Transverse colon (tissue), 4 donors: Measurements from ENCODE around the gene KLK6. TPM values are rescaled to one million over a fixed set of nuclear protein-coding genes. Genes with fewer than 3 reads are reported as not detected.

Experiments used
- DNase-seq: peaks from one replicate; pipeline ENCODE4 v3.0.0-alpha.2; 2019
- H3K27ac ChIP-seq, 4 donors: fragments of 200-600 bp; sonication (generic); 2 replicates each; pipeline ENCODE4 v1.5.1; 2016 to 2018; ENCODE audit warnings: inconsistent platforms in 4 of 4
- H3K27me3 ChIP-seq: fragments of 200-600 bp; sonication (generic); 2 replicates; pipeline ENCODE4 v1.5.1; 2017; ENCODE audit warnings: inconsistent platforms
- H3K36me3 ChIP-seq, 4 donors: fragments of 200-600 bp; sonication (generic); 2 replicates each; pipeline ENCODE4 v1.5.1; 2017 to 2019; ENCODE audit warnings: inconsistent platforms in 4 of 4
- H3K4me1 ChIP-seq, 4 donors: fragments of 200-600 bp; sonication (generic); 2 replicates each; pipeline ENCODE4 v1.5.1; 2017 to 2020; ENCODE audit warnings: inconsistent platforms in 4 of 4
- H3K4me3 ChIP-seq, 4 donors: fragments of 200-600 bp; sonication (generic); 1 replicate in 1 of 4; 2 replicates in 3 of 4; pipeline versions ENCODE4 v1.5.1 to v1.6.1; 2017 to 2019; ENCODE audit warnings: inconsistent platforms in 4 of 4
- H3K9me3 ChIP-seq, 2 donors: fragments of 200-600 bp; sonication (generic); 2 replicates each; pipeline ENCODE4 v1.5.1; 2017 to 2019; ENCODE audit warnings: inconsistent platforms in 2 of 2
- EP300 ChIP-seq: sonication (generic); formaldehyde crosslinking; IDR thresholded peaks from one replicate; pipeline ENCODE4 v1.6.1; 2017; ENCODE audit warnings: antibody characterized with exemption, low read depth
- POLR2A ChIP-seq: fragments of 450-650 bp; IDR thresholded peaks from one replicate; pipeline ENCODE4 v1.6.1; 2016; ENCODE audit warnings: antibody characterized with exemption, mild to moderate bottlenecking, moderate library complexity
- POLR2AphosphoS5 ChIP-seq, 3 donors: sonication (generic); formaldehyde crosslinking; IDR thresholded peaks; one replicate each; pipeline ENCODE4 v1.6.1; 2016; ENCODE audit warnings: antibody characterized with exemption in 3 of 3
- WGBS, 2 donors: methylation state at CpG; one replicate each; pipeline ENCODE4 v1.1.5; 2018; ENCODE audit warnings: low coverage in 1 of 2; 5-methylcytosine and 5-hydroxymethylcytosine counted together
- in situ Hi-C, 4 donors: fragments of 200-750 bp; cut with MboI; loops; one replicate each; pipeline versions ENCODE4 v1.15.0 to v1.15.1; 2017; ENCODE audit warnings: low sequenced_read_pairs in 3 of 4, low pct_ligation_motif_present in 1 of 4, low pct_unique_long_range_greater_than_20kb in 1 of 4
- intact Hi-C: fragments of 100-400 bp; cut with DNase I; formaldehyde crosslinking; loops from one replicate; pipeline ENCODE4 v1.15.1; 2023; ENCODE audit warnings: low total_unique reads
- total RNA-seq, 4 donors: library from RNA; depleted of rRNA; stranded (reverse); fragments of >200 nt; gene quantifications; one replicate each; pipeline ENCODE4 v1.1.0, GENCODE V29; 2016
- TF ChIP-seq, protein P1 (sequence below), 5 experiments: fragments of 200-600 bp in 3 of 5; fragments of 450-650 bp in 2 of 5; sonication (generic) in 3 of 5; IDR thresholded peaks; 1 replicate in 2 of 5; 2 replicates in 3 of 5; pipeline ENCODE4 v1.5.1; 2016 to 2017; ENCODE audit warnings: antibody characterized with exemption in 5 of 5, inconsistent platforms in 3 of 5, mild to moderate bottlenecking in 2 of 5, moderate library complexity in 1 of 5

KLK6 gene
- total RNA-seq, 4 donors from 2014 or later: not detected

DNA sequence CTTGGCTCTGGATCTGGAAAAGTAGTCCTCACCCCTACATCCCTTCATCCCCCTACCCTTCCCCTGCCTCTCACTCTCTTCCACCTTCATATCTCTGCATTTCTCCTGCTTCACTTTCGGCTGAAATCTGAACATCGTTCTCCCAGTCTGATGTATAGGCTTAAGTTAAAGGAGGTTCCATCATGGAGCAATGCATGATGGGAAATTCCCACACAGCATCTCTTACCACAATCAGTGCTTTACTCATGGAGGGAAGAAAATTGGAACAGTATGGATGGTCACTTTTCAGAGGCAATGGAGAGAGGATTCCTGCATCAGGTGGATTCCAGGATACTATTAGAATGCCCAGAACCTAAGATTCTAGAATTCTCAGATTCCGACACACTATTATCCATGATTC is 38.1 kb upstream of the KLK6 start:
- H3K27me3 ChIP-seq: peaks cover 42% of the 10 kb centered on the region

DNA sequence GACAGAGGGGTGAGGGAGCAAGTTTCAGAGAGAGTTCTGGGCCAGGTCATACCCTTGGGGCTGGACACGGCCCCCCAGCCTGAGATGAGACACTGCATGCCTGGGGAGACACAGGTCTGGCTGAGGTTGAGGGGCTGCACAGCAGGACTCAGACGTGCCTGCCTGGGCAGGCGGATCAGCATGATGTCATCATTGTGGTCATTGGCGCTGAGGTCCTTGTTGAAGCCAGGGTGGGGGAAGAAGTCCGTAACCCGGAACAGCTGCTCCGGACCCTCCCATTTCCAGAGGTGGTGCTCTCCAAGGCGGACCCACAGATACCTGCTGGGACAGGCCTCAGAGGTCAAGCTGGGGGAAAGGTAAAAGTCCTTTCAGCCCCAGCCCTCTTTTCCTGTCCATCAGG is 37.0 kb upstream of the KLK6 start:
- WGBS, 2 donors: 13 to 43% methylated on average over 3 to 8 of the region's 8 CpGs
- peaks cover 47% of the 10 kb centered on the region for H3K27me3 ChIP-seq
- TF ChIP-seq EP300 (no peak), POLR2AphosphoS5 (IDR thresholded peaks at IDR 0.05) (no peak), POLR2A (no peak)
- TF ChIP-seq, protein P1, sequence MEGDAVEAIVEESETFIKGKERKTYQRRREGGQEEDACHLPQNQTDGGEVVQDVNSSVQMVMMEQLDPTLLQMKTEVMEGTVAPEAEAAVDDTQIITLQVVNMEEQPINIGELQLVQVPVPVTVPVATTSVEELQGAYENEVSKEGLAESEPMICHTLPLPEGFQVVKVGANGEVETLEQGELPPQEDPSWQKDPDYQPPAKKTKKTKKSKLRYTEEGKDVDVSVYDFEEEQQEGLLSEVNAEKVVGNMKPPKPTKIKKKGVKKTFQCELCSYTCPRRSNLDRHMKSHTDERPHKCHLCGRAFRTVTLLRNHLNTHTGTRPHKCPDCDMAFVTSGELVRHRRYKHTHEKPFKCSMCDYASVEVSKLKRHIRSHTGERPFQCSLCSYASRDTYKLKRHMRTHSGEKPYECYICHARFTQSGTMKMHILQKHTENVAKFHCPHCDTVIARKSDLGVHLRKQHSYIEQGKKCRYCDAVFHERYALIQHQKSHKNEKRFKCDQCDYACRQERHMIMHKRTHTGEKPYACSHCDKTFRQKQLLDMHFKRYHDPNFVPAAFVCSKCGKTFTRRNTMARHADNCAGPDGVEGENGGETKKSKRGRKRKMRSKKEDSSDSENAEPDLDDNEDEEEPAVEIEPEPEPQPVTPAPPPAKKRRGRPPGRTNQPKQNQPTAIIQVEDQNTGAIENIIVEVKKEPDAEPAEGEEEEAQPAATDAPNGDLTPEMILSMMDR (IDR thresholded peaks at IDR 0.05): no peak

More for the DNA sequence above, 38.1 kb upstream of the KLK6 start:
- in situ Hi-C loops: no loop called here
- TF ChIP-seq EP300: no peak
- TF ChIP-seq, protein P1 (IDR thresholded peaks at IDR 0.05): no peak
- TF ChIP-seq POLR2AphosphoS5 (IDR thresholded peaks at IDR 0.05): no peak
- TF ChIP-seq POLR2A: no peak
- intact Hi-C loops: no loop called here
- Histone ChIP-seq H3K4me1 (no peaks in the 10 kb centered on the region), H3K36me3 (no peaks in the 10 kb centered on the region), H3K9me3 (no peaks in the 10 kb centered on the region), H3K27ac (no peak overlapping the region), H3K4me3 (no peak overlapping the region)
- no peak for DNase-seq
- WGBS, 2 donors: 63 to 84% methylated on average over 3 of the region's 3 CpGs

DNA sequence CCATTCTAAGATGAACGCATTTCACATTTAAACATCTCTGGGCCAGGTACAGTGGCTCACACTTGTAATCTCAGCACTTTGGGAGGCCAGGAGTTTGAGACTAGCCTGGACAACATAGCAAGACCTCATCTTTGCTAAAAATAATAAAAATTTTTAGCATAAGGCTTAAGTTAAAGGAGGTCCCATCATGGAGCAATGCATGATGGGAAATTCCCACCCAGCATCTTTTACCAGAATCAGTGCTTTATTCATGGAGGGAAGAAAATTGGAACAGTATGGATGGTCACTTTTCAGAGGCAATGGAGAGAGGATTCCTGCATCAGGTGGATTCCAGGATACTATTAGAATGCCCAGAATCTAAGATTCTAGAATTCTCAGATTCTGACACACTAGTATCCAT is 35.9 kb upstream of the KLK6 start:
- Histone ChIP-seq H3K4me3 (no peak overlapping the region), H3K27ac (no peak overlapping the region), H3K9me3 (no peaks in the 10 kb centered on the region), H3K36me3 (no peaks in the 10 kb centered on the region), H3K27me3 (peaks cover 57% of the 10 kb centered on the region), H3K4me1 (no peaks in the 10 kb centered on the region)
- no peak for TF ChIP-seq POLR2A
- TF ChIP-seq, protein P1 (IDR thresholded peaks at IDR 0.05): no peak
- TF ChIP-seq EP300: no peak
- TF ChIP-seq POLR2AphosphoS5 (IDR thresholded peaks at IDR 0.05): no peak
- in situ Hi-C loops (no loop called here), intact Hi-C loops (no loop called here)
- 92% methylated on average over 1 of the region's 1 CpG; no CpG with 5 or more reads in 1 of the 2 donors for WGBS, 2 donors
- DNase-seq: no peak

More for the DNA sequence above, 37.0 kb upstream of the KLK6 start:
- no peak for DNase-seq
- Histone ChIP-seq H3K36me3 (no peaks in the 10 kb centered on the region), H3K4me1 (no peaks in the 10 kb centered on the region), H3K4me3 (no peak overlapping the region), H3K27ac (no peak overlapping the region), H3K9me3 (no peaks in the 10 kb centered on the region)
- intact Hi-C loops (no loop called here), in situ Hi-C loops (no loop called here)

DNA sequence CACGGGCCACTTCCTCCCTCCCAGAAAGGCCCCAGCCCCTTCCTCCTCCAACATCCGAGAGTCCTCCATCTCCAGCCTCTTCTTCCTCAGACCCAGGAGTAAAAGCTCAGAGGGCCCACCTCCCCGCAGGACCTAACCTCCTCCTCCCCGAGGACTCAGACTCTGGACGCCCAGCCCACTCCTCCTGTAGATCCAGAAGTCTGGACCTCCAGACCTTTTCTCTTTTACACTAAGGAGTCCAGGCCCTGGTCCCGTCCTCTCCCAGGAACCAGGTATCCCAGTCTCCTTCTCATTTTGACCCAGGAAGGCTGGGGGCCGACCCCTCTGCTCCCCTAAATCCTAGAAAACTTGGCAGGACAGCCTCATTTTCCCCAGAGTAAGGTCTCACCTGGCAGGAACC is 33.9 kb upstream of the KLK6 start:
- in situ Hi-C loops (no loop called here), intact Hi-C loops (no loop called here)
- Histone ChIP-seq H3K36me3 (no peaks in the 10 kb centered on the region), H3K27me3 (peaks cover 57% of the 10 kb centered on the region), H3K4me1 (no peaks in the 10 kb centered on the region), H3K9me3 (no peaks in the 10 kb centered on the region), H3K4me3 (no peak overlapping the region), H3K27ac (no peak overlapping the region)
- no peak for DNase-seq
- WGBS, 2 donors: 69% methylated on average over 7 of the region's 7 CpGs; no CpG with 5 or more reads in 1 of the 2 donors
- TF ChIP-seq POLR2AphosphoS5 (IDR thresholded peaks at IDR 0.05) (no peak), POLR2A (no peak), EP300 (no peak)
- TF ChIP-seq, protein P1 (IDR thresholded peaks at IDR 0.05): no peak
